DOHH2 (cell line): ENCODE results near the gene YTHDC2.

Source experiments
- H3F3A ChIP-seq: fragments of 200-600 bp; sonication (generic), shearing (Covaris generic); 2 replicates; pipeline ENCODE4 v1.6.0; 2016; ENCODE audit warnings: antibody characterized with exemption, mild to moderate bottlenecking; ENCODE audit not compliant: control insufficient read depth, insufficient read depth
- H3K27ac ChIP-seq: fragments of 200-600 bp; sonication (generic); 2 replicates; pipeline ENCODE4 v1.5.1; 2014; ENCODE audit warnings: low read depth, mild to moderate bottlenecking, low read length, moderate library complexity
- H3K27me3 ChIP-seq: fragments of 200-600 bp; sonication (generic); 2 replicates; pipeline ENCODE4 v1.6.1; 2014; ENCODE audit warnings: mild to moderate bottlenecking, low read length, mixed read lengths; ENCODE audit not compliant: control insufficient read depth
- H3K36me3 ChIP-seq: fragments of 200-600 bp; sonication (generic); 2 replicates; pipeline ENCODE4 v1.6.1; 2014; ENCODE audit warnings: mild to moderate bottlenecking, low read length, moderate library complexity, mixed read lengths; ENCODE audit not compliant: control insufficient read depth
- H3K4me1 ChIP-seq: fragments of 200-600 bp; sonication (generic); 2 replicates; pipeline ENCODE4 v1.6.1; 2014; ENCODE audit warnings: mild to moderate bottlenecking, low read length, mixed read lengths; ENCODE audit not compliant: control insufficient read depth
- H3K4me2 ChIP-seq: fragments of 200-600 bp; sonication (generic); 2 replicates; pipeline ENCODE4 v1.6.0; 2014; ENCODE audit warnings: mild to moderate bottlenecking, low read length, moderate library complexity
- H3K4me3 ChIP-seq: fragments of 200-600 bp; sonication (generic); 2 replicates; pipeline ENCODE4 v1.5.1; 2014; ENCODE audit warnings: mild to moderate bottlenecking, low read length, mixed read lengths
- H3K79me2 ChIP-seq: fragments of 200-600 bp; sonication (generic); 2 replicates; pipeline ENCODE4 v1.6.1; 2014; ENCODE audit warnings: mild to moderate bottlenecking, low read length, mixed read lengths; ENCODE audit not compliant: control insufficient read depth
- H3K9me2 ChIP-seq: fragments of 200-600 bp; sonication (generic); replicated peaks from 2 replicates; pipeline ENCODE4 v1.6.1; 2014; ENCODE audit warnings: mild to moderate bottlenecking, low read length, mixed read lengths; ENCODE audit not compliant: control insufficient read depth
- H3K9me3 ChIP-seq: fragments of 200-600 bp; sonication (generic); 2 replicates; pipeline ENCODE4 v1.6.1; 2014; ENCODE audit warnings: antibody characterized with exemption, low read length, mixed read lengths; ENCODE audit not compliant: control insufficient read depth, insufficient read depth
- H4K20me1 ChIP-seq: fragments of 200-600 bp; sonication (generic); 2 replicates; pipeline ENCODE4 v1.6.0; 2014; ENCODE audit warnings: low read depth, mild to moderate bottlenecking, antibody characterized with exemption, low read length, moderate library complexity; ENCODE audit not compliant: control insufficient read depth, insufficient read depth
- CTCF ChIP-seq: fragments of 200-600 bp; sonication (generic); IDR thresholded peaks from one replicate; pipeline ENCODE4 v1.5.1; 2014; ENCODE audit warnings: antibody characterized with exemption, mild to moderate bottlenecking, low read depth, low read length; ENCODE audit not compliant: poor library complexity, severe bottlenecking
- EZH2phosphoT487 ChIP-seq: fragments of 200-600 bp; sonication (generic); IDR thresholded peaks from 2 replicates; pipeline ENCODE4 v1.6.1; 2017; ENCODE audit warnings: borderline replicate concordance, mild to moderate bottlenecking, antibody characterized with exemption, low read length, moderate library complexity, mixed read lengths

YTHDC2 gene

GRCh38 chr5:113578091-113578490, 64.6 kb downstream of the YTHDC2 start:
- H3K27ac ChIP-seq: no peak overlapping the region
- no peaks in the 10 kb centered on the region for H3K9me2 ChIP-seq
- no peaks in the 10 kb centered on the region for H3K9me3 ChIP-seq
- no peak overlapping the region for H3K4me2 ChIP-seq
- H4K20me1 ChIP-seq: no peaks in the 10 kb centered on the region
- H3K36me3 ChIP-seq: peaks cover 32% of the 10 kb centered on the region
- H3K4me1 ChIP-seq: no peaks in the 10 kb centered on the region
- H3K79me2 ChIP-seq: no peaks in the 10 kb centered on the region
- TF ChIP-seq CTCF: no peak
- TF ChIP-seq EZH2phosphoT487: no peak
- H3F3A ChIP-seq: no peaks in the 10 kb centered on the region; the same call in 1 of the 2 replicates
- no peaks in the 10 kb centered on the region for H3K27me3 ChIP-seq
- no peak overlapping the region for H3K4me3 ChIP-seq

GRCh38 chr5:113581388-113581787, 67.9 kb downstream of the YTHDC2 start:
- Histone ChIP-seq H3K9me2 (no peaks in the 10 kb centered on the region), H3K27ac (no peak overlapping the region), H3K4me2 (no peak overlapping the region), H3K9me3 (no peaks in the 10 kb centered on the region), H3K36me3 (peaks cover 30% of the 10 kb centered on the region), H3K27me3 (no peaks in the 10 kb centered on the region), H4K20me1 (no peaks in the 10 kb centered on the region), H3K4me3 (no peak overlapping the region), H3K79me2 (no peaks in the 10 kb centered on the region), H3K4me1 (no peaks in the 10 kb centered on the region), H3F3A (no peaks in the 10 kb centered on the region)
- TF ChIP-seq EZH2phosphoT487: no peak
- TF ChIP-seq CTCF: no peak

- Histone ChIP-seq H3K27ac (no peak overlapping the region), H3F3A (no peaks in the 10 kb centered on the region), H3K9me2 (no peaks in the 10 kb centered on the region), H3K4me3 (no peak overlapping the region), H4K20me1 (no peaks in the 10 kb centered on the region), H3K79me2 (no peaks in the 10 kb centered on the region), H3K27me3 (peaks cover 4% of the 10 kb centered on the region; the same call in 1 of the 2 replicates), H3K4me1 (no peaks in the 10 kb centered on the region), H3K4me2 (no peak overlapping the region), H3K36me3 (peaks cover 11% of the 10 kb centered on the region; the same call in 1 of the 2 replicates), H3K9me3 (no peaks in the 10 kb centered on the region)
- no peak for TF ChIP-seq EZH2phosphoT487
- TF ChIP-seq CTCF: no peak
Measured at GRCh38 chr5:113598150-113598549, 84.7 kb downstream of the YTHDC2 start.
